PC-9 (cell line): ENCODE measurements around the gene MYO7B.

Source experiments
- EZH2 ChIP-seq: fragments of 200-600 bp; sonication (generic); IDR thresholded peaks from 2 replicates; pipeline ENCODE4 v1.8.0; 2017; ENCODE audit warnings: antibody characterized with exemption, low read depth
- TF ChIP-seq, protein P1 (sequence below): fragments of 200-600 bp; sonication (generic); conservative IDR thresholded peaks from 2 replicates; pipeline ENCODE4 v1.6.1; 2017; ENCODE audit warnings: mixed run types, antibody characterized with exemption, mild to moderate bottlenecking, moderate library complexity

DNA sequence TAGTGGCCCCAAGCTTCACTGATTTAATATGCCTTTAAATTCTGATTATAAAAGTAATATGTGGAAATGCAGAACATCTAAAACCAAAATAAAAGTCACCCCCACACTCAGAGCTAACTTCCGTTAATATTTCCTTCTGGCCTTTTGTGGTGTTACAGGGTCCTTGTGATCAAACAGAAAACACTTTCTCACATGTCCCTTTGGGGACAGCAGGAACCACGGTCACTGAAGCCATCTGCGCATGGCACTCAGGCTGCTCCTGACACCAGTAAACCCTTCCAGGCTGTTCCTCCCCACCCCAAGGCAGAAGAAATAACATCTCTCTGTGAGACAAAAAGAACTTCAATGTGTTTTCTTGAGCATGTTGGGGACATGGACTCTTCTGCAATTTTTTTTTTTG is 85.4 kb downstream of the MYO7B start:
- TF ChIP-seq, protein P1, sequence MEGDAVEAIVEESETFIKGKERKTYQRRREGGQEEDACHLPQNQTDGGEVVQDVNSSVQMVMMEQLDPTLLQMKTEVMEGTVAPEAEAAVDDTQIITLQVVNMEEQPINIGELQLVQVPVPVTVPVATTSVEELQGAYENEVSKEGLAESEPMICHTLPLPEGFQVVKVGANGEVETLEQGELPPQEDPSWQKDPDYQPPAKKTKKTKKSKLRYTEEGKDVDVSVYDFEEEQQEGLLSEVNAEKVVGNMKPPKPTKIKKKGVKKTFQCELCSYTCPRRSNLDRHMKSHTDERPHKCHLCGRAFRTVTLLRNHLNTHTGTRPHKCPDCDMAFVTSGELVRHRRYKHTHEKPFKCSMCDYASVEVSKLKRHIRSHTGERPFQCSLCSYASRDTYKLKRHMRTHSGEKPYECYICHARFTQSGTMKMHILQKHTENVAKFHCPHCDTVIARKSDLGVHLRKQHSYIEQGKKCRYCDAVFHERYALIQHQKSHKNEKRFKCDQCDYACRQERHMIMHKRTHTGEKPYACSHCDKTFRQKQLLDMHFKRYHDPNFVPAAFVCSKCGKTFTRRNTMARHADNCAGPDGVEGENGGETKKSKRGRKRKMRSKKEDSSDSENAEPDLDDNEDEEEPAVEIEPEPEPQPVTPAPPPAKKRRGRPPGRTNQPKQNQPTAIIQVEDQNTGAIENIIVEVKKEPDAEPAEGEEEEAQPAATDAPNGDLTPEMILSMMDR = no peak
- no peak for TF ChIP-seq EZH2
